Left ventricle myocardium inferior (tissue), 1 donor: Measurements from ENCODE around the gene RAD51B. TPM values are rescaled to one million over a fixed set of nuclear protein-coding genes. Genes with fewer than 3 reads are reported as not detected.

ENCODE experiments used
- DNase-seq: peaks from one replicate; pipeline ENCODE4 v3.0.0-alpha.2; 2020
- H3K27ac ChIP-seq: fragments of 200-600 bp; replicated peaks from 2 replicates; pipeline ENCODE4 v1.8.0; 2021
- H3K27me3 ChIP-seq: fragments of 200-600 bp; 2 replicates; pipeline ENCODE4 v1.8.0; 2021; ENCODE audit warnings: low read depth
- H3K36me3 ChIP-seq: fragments of 200-600 bp; 2 replicates; pipeline ENCODE4 v1.8.0; 2021
- H3K4me1 ChIP-seq: fragments of 200-600 bp; 2 replicates; pipeline ENCODE4 v1.8.0; 2021
- H3K4me3 ChIP-seq: fragments of 200-600 bp; 2 replicates; pipeline ENCODE4 v1.8.0; 2021; ENCODE audit warnings: mild to moderate bottlenecking, moderate library complexity
- H3K9me3 ChIP-seq: fragments of 200-600 bp; replicated peaks from 2 replicates; pipeline ENCODE4 v1.8.0; 2021
- intact Hi-C: fragments of 100-400 bp; cut with micrococcal nuclease; formaldehyde crosslinking; loops from one replicate; pipeline ENCODE4 v1.11.0; 2022
- total RNA-seq: library from RNA; stranded (reverse); fragmentation: NEBNext Ultra II Directional; extraction: Animal tissue kit (Norgen Biotek cat#: 25700); gene quantifications from one replicate; pipeline ENCODE4 v1.2.1, GENCODE V29; 2021
- TF ChIP-seq, protein P1 (sequence below): fragments of 200-600 bp; IDR thresholded peaks from 2 replicates; pipeline ENCODE4 v1.8.0; 2021; ENCODE audit warnings: antibody characterized with exemption, mild to moderate bottlenecking, borderline replicate concordance
- donor health status: DM: no; HTN: yes; CAD: no; lungs with severe emphysema.

The RAD51B gene
- total RNA-seq, 1 donor from 2014 or later: 2.4 TPM

DNA sequence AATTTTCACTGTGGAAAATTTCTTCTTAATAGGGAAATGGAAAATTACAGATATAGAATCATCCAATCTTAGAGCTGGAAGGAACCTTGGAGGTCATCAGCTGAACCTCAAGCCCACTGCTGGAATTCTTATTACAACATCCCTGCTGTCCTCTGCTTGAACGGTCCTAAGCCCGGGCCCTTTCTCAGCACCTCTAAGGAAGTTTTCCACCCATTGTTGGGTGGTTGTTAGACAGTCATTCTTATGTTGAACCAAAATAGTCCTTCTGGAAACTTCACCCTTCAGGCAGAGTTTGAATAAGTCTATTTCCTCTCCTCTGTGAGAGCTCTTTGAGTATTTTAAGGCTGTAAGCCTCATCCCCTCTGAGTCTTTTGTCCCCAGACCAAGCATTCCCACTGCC lies 902.6 kb downstream of the RAD51B start:
- Histone ChIP-seq H3K36me3 (no peaks in the 10 kb centered on the region), H3K9me3 (peaks cover 8% of the 10 kb centered on the region), H3K27me3 (no peaks in the 10 kb centered on the region), H3K4me1 (peaks cover 31% of the 10 kb centered on the region), H3K27ac (peak overlapping the region; percentile 60), H3K4me3 (no peak overlapping the region)
- TF ChIP-seq, protein P1, sequence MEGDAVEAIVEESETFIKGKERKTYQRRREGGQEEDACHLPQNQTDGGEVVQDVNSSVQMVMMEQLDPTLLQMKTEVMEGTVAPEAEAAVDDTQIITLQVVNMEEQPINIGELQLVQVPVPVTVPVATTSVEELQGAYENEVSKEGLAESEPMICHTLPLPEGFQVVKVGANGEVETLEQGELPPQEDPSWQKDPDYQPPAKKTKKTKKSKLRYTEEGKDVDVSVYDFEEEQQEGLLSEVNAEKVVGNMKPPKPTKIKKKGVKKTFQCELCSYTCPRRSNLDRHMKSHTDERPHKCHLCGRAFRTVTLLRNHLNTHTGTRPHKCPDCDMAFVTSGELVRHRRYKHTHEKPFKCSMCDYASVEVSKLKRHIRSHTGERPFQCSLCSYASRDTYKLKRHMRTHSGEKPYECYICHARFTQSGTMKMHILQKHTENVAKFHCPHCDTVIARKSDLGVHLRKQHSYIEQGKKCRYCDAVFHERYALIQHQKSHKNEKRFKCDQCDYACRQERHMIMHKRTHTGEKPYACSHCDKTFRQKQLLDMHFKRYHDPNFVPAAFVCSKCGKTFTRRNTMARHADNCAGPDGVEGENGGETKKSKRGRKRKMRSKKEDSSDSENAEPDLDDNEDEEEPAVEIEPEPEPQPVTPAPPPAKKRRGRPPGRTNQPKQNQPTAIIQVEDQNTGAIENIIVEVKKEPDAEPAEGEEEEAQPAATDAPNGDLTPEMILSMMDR: no peak
- DNase-seq: no peak
- intact Hi-C loops: no loop called here

DNA sequence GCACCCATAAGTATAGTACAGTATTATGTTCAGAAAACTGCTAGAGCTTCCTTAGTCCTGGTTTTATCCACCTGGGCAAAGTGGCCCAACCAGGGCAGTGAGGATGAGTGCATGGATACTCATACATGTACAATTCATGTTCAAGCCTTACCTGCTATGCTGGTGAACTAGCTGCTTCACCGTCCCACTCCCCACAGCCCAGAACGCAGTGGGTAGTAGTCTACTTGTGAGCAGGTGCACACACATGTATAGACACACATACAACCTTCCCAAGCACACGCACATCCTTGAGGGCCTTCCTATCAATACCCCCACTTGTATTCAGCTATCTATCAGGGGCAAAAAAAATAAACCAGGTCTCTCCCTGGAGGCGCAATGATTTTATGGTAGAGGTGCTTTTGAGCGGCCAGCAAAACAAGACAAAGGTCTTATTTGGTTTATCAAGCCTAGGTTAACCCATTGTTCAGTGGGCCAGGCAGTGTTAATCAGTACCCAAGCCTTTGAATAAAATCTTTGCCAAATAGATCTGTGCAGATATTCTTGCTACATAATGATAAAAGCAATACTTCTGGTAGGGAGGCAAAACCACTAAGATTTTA lies 903.5 kb downstream of the RAD51B start:
- H3K36me3 ChIP-seq: no peaks in the 10 kb centered on the region
- H3K4me3 ChIP-seq: no peak overlapping the region
- H3K4me1 ChIP-seq: peaks cover 37% of the 10 kb centered on the region
- H3K9me3 ChIP-seq: peaks cover 8% of the 10 kb centered on the region
- TF ChIP-seq, protein P1: no peak
- H3K27ac ChIP-seq: peak overlapping the region; percentile 60
- no peak for DNase-seq
- H3K27me3 ChIP-seq: no peaks in the 10 kb centered on the region
- intact Hi-C loops: no loop called here

DNA sequence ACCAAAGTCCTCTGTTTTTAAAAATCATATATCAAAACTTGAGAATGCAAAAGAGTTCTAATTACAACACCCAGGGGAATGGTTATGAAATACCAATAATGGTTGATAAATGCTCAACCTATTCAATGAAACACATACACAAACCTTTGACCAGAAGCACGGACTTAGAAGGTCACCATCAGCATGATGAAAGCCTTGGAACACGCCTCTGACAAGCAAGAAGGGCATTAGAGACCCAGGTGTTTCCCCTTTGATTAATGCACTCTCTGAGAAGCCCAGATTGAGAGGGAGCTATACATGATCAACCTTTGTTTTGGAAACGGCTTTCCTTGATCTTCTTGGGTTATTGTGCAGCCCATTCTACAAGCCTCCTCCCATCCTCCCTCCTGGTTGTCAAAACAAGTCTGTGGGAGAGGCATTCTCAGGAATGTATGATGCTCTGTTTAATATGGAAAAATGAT lies 904.3 kb downstream of the RAD51B start:
- DNase-seq: no peak
- TF ChIP-seq, protein P1: no peak
- Histone ChIP-seq H3K27me3 (no peaks in the 10 kb centered on the region), H3K4me1 (peaks cover 45% of the 10 kb centered on the region), H3K9me3 (peaks cover 8% of the 10 kb centered on the region), H3K27ac (peak overlapping the region; percentile 60), H3K36me3 (no peaks in the 10 kb centered on the region), H3K4me3 (no peak overlapping the region)
- intact Hi-C loops: no loop called here

DNA sequence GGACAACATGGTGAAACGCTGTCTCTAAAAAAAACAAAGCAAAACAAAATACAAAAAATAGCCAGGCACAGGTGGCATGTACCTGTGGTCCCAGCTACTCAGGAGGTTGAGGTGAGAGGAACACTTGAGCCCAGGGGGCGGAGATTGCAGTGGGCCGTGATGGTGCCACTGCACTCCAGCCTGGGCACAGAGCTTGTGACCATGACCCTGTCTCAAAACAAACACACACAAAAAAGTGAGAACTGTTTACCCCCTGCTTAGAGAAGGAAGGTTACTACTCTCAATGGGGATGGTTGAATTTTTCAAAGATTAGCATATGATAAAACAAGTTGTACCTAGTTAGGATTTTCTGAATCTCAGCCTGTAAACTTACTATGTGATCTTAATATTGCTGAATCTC lies 905.3 kb downstream of the RAD51B start:
- H3K4me1 ChIP-seq: peaks cover 55% of the 10 kb centered on the region
- H3K36me3 ChIP-seq: no peaks in the 10 kb centered on the region
- peaks cover 7% of the 10 kb centered on the region for H3K9me3 ChIP-seq
- H3K27me3 ChIP-seq: no peaks in the 10 kb centered on the region
- TF ChIP-seq, protein P1: no peak
- H3K27ac ChIP-seq: no peak overlapping the region
- DNase-seq: no peak
- intact Hi-C loops: no loop called here
- no peak overlapping the region for H3K4me3 ChIP-seq

DNA sequence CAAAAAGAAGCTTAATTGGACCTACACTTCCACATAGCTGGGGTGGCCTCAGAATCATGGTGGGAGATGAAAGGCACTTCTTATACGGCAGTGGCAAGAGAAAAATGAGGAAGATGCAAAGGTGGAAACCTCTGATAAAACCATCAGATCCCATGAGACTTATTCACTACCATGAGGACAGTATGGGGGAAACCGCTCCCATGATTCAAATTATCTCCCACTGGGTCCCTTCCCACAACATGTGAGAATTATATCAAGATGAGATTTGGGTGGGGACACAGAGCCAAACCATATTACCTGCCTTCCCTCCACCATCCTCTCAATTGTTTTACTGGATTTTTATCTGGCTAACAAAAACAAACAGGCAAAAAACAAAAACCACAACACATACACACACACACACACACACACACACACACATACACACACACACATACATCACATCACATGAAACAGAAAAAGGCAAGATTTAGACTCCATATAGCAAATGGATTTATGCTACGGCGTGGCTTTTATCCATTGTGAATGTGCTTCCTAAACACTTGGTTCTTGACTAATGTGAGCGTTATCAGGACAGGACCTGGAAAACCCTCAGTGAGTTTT lies 906.6 kb downstream of the RAD51B start:
- Histone ChIP-seq H3K4me3 (no peak overlapping the region), H3K4me1 (peaks cover 68% of the 10 kb centered on the region), H3K27me3 (no peaks in the 10 kb centered on the region), H3K36me3 (no peaks in the 10 kb centered on the region), H3K27ac (no peak overlapping the region), H3K9me3 (no peaks in the 10 kb centered on the region)
- intact Hi-C loops: no loop called here
- DNase-seq: no peak
- TF ChIP-seq, protein P1: no peak
